Stimulated activated CD8-positive, alpha-beta memory T cell treated with anti-CD3 and anti-CD28 coated beads, Interleukin-15, amount 100 ng/mL, for 1 hour (primary cell): Measurements from ENCODE around the gene CFAP65.

Experiments used
- DNase-seq: peaks from one replicate; pipeline ENCODE4 v3.0.0-alpha.2; 2020; ENCODE audit warnings: low read depth

The CFAP65 gene

DNA sequence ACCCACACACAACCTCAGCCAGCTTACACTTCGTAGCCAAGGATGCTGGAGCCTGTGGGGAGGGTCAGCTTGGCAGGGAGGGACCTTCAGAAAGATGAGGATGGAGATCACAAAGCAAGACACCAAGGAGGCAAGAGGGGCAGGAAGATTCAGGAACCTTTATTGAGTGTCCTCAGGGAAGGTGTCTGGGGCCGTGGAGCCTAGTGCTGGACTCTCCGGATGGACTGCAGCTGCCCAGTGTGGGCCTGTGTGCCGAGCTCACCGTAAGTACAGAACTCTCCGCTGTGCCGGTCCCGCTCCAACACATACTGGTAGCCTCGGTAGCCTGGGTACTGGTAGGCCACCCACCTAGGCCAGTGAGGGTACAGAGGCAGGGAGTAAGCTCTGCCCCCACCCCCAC is 51.3 kb downstream of the CFAP65 start:
- DNase-seq: no peak

DNA sequence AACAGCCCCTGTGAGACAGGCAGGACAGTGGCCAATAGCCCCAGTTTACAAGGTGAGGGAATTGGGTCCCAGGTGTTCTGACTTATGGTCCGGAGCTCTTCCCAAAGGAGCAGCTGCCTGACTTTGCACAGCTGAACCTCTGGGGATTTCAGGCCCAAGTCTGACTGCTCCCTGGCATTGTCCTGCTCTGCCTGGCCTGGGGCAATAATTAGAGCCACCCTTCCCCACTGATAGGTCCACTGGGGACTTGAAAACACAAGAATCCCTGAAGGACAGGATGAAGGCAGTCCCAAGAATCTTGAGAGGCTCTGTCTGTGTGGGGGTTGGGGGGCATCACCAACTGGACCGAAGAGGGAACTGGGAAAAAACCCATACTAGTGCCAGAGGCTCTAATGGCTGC is 52.7 kb downstream of the CFAP65 start:
- no peak for DNase-seq

DNA sequence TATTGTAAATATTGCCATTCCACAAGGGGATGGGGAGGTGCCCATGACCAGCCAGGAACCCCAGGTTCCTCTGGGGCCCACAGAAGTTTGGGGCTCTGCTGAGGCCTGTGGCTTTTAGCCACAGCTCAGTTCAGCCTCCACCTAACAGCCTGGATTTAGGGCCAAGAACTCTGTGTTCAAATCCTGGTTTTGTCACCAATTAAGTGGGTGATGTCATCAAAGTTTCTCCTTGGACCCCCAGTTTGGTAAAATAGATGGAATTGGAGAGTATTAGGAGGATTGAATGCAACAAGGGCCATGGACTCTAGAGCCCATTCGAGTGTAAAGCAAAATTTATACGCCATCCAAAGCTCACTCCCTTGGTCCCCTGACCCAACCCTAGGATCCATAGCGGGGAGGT is 53.2 kb downstream of the CFAP65 start:
- DNase-seq: no peak

DNA sequence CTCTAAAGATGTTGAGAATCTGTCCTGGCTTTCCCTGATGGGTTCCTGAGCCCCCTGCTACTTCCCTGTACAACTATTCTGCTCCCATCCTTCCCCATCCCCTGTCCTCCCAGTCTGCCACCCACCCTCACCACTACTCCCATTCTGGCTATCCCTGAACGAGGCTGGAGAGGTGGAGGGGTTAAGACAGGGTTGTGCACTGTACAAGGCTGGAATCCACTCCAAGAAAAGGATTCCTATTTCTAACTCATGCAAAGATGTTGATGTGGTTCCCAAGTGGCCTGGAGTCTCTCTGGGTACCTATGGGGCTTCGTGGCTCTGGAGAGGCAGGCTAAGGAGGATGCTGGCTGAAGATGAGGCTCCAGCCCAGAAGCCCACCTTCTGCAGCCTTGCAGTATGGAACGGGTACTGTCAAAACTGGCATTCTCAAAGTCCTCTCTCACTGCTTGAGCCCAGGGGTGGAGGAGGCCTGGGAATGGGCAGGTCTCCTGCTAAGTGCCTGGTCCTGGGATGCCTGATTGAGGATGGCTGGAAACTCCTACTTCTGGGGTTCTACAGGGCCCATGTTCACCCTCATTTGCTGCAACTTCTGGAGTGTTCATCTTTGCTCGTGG is 55.1 kb downstream of the CFAP65 start:
- DNase-seq: no peak

DNA sequence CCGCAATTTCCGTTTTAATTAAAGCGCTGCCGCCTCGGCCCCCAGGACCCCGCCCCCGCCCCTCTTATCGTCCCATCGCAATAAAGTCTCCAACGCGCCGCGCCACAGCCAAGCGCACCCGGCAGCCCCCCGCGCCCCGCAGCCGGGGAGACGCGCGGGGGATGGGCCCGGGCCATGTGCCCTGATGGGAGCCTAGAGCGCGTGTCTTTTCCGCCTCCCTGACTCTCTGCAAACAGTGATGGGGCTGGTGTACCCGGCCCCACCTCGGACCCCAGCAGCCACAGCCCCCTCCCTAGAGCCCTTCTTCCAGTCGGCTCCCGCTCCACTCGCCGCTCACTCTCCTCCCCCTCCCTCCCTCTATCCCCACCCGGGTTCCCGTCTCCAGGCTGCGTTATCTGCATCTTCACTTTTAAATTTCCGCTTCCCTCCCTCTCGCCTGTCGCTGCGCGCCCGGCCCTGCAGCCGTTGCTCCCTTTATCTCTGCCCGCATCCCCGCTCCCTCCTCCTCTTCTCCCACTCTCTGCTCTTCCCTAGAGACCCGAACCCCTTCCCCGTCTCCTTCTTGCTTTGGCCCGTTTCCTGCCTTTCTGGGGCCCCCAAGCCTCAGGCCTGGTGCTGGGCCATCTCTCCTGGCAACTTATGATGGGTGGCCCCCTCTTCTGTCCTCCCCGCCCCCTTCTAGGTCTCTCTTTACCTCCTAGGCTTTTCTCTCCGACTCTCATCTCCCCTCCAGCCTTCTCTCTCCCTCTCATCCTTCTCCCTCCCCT is 55.8 kb downstream of the CFAP65 start:
- no peak for DNase-seq

DNA sequence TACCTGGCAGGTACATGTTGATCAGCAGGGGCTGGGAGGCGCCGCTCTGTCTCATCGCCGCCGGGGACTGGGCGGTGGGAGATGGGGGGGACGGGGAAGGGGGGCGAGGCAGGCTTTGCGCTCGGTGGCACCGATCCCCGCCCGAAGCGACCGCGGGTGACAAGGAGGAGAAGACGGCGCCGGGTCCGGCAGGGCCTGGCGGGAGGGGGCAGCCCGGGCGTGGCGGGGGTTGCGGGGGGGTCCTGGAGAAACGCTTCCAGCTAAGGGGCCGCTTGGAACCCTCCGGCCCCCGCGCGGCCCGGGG is 56.3 kb downstream of the CFAP65 start, which contains the start of gene FEV:
TSS of gene FEV (minus strand) at position 164 of the 304 bp plus-strand sequence. CDS start at position 55, 109 bp downstream.
- DNase-seq: no peak

DNA sequence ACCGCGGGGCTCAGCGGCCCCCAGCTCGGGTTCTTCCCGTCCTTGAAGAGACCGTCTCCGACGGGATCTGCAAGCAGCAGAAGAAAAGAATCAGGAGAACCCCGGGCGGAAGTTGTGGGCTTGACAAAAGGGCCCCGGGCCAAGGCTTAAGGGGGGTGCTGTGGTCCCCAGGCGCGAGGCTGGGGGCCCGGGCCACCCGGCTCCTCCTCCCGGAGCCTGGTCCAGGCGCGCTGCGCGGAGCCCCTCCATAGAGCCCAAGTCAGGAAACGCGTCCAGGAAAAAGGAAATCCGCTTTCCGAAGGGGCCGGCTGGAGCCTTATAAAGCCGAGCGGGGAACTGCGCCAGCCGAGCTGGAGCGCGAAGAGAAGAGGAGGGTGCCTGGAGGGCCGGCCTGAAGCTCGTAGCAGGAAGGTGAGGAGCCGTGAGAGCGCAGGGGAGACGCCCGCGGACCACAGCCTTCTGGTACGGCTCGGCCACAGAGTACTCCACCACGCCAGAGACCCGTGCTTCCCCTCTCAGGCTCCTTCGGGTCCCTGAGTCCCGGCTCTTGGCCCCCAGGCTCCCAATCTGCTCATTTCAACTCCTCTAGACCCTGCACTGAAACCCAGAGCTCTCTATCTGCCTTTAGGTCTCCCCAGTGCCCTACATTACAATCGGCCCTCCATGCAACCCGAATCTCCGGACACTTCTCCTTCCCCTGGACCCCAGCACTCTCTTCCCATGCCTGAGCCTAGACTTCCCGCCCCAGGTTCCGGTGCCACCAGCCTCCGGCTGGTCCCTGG is 56.9 kb downstream of the CFAP65 start:
- no peak for DNase-seq

DNA sequence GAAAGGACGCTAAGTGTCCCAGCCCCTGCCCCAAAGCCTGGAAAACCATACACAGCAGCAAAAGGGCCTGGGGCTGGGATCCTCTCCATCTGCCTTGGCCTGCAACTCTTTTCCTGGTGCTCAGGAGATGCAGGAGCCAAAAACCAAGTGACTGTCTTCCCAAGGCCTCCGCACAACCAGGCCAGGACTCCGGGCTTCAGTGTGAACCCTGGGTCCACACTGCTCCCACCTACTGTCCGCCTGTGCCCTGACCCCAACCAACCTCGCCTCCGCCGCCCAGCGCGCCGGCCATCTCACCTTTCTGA is 57.4 kb downstream of the CFAP65 start:
- DNase-seq: no peak

DNA sequence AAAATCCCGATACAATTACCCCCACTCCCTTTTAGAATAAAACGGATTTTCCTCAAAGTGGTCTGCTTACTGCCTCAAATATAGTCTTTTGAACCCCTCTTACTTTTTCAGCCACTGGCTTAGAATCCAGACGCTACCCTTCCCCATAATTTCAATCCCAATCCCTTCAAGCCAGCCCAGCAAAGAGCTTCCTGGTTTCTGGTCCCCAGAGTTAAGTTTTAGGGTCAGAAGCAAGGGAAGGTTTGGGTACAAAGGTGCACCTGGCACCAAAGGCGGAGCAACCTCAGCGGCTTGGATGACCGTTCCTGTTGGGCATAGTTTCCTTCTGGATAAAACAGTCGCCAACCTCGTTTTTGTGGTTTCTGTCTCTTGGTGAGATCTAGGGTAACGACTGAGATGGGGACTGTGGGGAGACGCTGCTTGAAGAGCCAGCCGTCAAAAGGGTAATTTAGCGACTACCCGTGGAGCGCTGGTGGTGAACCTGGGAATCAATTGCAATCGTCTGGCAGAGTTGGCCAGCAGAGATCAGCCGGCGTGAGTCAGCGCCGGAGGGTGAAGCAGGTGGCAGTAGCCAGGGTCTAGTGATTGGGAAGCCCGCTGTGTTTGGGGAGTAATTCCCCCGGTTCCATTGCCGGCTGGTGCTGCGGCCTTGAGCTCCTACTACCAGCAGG is 57.9 kb downstream of the CFAP65 start:
- DNase-seq: no peak

DNA sequence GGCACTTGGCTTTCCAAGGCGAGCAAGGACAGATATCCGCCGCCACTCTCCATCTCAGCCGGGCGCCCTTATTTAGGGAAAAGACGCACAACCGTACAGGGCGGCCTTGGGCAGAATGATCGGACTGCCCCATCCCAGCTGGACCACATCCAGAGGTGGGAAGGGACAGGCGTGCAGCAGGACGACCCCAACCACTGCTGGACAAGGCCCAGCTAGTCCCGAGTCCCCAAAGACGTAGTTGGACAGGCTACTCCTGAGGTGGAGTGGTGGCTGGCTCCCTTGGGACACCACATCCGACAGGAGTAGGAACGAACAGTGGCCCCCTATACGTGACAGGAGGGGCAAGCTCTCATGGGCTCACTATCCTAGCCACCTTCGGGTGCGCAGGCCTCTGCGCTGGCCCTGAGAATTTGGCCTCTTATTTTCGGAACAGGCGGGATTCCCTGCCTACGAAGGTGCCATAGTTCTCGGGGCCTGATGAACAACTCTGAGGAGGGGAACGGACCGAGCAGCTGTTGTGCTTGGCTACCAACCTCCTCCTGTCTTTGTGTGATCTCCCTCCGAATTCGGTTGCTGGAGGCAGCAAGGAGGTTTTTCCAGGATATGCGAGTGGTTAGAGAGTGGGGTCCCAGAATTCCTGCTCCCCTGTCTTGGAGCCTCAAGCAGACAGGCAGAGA is 58.6 kb downstream of the CFAP65 start:
- no peak for DNase-seq

DNA sequence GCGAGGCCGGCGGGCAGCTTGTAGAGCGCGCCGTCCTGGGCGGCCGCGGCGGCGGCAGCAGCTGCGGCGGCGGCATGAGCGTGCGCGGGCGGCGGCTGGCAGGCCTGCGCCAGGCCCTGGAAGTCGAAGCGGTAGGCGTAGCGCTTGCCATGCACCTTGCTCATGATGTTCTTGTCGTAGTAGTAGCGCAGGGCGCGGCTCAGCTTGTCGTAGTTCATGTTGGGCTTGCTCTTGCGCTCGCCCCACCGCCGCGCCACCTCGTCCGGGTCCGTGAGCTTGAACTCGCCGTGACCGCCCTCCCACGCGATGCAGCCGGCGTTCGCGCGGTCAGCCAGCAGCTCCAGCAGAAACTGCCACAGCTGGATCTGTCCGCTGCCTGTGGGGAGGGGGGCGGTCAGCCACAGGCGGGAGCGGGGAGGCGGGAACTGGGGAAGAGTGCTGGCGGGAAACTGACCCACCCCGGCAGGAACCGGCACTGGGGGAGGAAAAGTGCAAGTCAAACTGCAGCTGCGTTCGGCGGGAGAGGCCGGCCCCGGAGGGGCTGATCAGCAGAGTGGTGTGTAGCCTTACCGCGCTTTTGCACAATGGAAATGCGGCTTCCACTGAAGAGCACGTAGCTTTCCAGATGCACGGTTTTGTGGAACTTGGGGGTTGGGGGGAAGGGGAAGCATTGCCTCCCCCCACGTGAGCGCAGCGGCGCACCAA is 59.3 kb downstream of the CFAP65 start:
- DNase-seq: no peak

DNA sequence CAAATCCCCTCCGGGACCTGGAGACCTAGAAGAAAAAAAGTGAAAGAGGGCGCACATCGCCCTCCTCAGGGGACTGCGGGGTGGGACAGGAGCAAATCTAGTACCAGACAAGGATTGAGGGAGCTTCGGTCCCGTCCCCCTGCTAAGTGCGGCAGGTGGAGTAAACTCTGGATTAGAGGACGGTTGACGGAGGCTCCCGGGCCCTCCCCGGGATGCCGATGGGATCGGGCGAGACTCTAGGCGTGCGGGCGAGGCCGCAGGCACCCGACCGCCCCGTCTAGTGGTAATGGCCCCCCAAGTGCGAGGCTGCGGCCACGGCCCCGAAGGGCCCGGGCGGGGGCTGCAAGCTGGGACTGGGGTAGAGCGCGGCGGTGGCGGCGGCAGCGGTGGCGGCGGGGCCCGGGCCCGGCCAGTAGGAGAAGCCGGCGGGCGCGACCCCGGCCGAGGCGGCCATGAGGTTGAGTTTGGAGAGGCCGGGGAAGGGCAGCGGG is 59.9 kb downstream of the CFAP65 start:
- no peak for DNase-seq

DNA sequence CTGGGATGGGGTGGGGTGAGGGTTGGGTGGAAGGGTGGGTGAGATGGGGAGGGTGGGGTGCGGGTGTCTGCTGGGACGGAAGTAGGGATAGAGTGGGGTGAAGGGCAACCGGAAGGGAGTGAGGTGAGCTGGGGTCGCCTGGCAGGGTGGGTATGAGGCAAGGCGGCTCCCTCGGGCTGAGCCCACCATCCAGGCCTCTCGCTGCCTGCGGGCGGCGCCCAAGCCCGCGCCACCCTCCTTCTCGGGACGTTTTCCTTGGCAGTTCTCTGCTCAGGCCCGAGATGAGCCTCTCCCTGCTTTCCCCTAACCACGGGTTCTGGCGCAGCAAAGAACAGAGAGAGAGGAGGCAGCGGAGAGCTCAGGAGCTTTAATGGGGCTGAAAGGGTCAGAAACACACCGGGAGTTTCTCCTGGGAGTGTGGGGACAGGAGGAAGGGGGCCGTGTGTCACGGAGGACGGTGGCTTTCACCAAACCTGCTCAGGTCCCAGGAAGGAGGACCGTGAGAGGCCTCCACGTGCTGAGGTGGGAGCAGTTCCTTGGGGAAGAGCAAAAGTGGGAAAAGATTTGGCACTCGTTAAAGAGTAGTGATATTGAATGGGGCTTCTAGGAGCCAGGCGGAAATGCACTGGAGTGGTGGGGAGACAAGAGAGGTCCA is 60.5 kb downstream of the CFAP65 start:
- DNase-seq: no peak

DNA sequence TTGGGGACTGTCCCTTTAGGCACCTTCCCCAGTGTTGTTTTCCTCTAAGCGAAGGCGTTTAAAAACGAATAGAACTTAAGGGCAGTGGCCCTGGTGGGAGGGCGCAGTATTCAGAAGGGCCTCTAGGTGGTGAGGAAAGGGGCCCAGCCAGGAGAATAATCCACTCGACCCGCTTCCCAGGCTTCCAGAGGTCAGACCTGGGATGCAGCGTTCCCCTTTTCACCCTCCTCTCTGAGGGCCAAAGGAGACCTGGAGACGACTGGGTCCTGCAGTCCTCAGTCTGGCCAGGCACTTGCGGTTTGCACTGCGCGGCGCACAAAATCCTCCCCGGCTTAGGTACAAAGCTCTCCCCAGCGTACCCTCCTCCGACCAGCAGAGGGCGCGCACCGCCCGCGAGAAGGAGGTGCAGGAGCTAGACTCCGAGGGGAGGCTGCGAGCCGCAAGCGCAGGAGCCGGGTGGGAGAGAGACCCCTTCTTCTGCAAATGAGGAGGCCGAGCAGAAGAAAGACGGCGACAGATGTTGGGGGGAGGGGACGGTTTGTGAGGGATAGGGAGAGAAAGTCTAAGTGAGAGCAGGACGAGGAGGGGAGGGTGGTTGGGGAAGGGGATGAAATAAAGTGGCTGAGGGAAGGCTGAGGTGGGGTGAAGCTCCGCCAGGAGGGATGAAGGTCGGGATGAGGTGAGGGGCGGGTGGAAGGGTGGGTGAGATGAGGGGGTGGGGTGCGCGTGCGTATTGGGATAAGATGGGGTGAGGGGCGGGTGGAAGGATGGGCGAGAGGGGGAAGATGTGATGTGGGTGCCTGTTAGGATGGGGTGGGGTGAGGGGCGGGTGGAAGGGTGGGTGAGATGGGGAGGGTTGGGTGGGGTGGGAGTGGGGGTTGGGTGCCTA is 61.2 kb downstream of the CFAP65 start:
- peak; percentile 74 for DNase-seq

DNA sequence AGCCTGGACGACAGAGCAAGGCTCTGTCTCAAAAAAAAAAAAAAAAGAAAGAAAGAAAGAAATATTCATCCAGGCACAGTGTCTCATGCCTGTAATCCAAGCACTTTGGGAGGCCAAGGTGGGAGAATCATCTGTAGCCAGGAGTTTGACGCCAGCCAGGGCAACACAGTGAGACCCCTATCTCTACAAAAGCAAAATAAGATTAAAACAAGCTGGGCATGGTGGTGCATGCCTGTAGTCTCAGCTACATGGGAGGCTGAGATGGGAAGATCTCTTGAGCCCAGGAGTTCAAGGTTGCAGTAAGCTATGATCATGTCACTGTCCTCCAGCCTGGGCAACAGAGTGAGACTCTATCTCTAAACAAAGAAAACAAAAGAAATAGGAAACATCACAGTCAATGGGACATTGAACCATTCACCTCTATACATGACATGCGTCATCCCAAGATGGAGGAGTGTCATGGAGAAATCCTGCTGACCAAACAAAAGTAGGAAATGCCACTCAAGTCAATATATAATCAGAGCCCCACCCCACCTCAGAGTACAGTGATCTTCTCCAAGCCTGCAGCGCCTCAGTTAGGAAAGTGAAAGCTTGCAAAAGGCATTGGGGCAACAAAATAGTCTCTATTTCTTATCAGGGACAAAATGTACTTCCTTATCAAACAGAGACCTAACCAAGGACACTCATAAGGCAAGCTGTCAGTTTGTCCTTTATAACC is 66.1 kb downstream of the CFAP65 start:
- no peak for DNase-seq

DNA sequence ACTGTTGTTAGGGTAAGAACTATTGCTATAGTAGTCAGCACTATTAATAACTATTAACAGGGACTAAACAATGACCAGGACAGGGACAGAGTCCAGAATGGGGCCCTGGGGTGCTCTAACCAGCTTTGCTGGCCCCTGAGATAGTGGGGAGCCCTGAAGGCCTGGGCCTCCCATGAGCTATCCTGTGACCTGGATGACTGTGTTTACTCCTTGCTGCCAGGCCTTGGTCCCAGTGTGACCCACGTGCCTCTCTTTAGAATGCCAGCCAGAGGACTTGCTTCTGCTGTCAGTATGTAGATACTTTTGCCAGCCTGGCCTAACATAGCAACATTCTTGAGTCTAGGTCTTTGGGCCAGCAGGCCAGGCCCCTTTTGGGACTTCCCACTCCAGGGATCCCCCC is 70.4 kb downstream of the CFAP65 start:
- DNase-seq: no peak

DNA sequence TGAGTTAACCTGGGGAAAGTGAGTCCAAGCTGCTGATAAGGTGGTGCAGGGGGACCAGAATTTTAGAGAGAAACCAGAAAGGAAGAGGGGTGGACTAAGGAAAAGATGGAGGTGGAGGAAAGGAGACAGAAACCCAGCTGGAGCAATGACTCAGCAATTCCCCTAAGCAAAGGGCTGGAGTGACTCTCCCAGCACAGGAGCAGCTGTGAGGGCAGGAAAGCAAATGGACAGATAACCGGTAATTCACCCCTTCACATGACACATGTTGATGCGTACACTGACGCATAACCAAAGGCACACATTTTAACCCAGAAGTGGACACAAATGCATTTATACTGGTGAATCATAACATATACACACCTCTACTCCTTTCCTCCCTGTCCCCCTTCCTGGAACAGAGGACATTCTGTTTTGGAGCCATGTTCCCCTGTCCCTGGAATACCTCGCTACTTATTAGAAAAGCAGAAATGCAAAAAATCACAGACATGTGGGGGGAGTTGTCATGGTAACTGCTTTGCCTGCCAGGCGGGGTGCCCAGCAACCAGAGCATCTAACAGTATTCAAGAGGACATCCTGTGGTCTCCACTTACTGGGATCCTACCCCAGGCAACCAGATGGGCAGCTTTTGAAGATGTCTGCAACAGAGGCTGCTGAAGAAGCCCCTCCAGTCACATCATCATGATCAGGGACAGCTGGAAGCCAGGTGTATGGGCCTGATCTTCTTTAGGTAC is 77.1 kb downstream of the CFAP65 start:
- no peak for DNase-seq

DNA sequence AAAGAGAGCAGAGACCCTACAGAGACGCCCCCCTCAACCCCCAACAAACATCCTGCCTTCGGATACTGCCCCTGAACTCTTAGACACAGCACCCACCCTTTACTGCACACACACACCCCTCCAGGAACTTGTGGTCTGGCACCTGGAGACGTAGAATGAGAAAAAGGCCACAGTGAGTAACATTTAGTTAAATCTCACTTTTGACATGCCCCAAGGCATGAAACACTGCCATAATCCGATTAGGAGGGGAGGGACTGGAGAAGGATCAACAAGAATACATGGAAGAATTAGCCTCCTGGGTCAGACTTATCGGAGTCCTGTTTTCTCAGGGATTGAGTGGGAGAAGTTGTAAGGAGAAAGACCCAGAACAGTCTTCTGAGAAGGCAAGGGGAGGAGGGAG is 77.7 kb downstream of the CFAP65 start:
- no peak for DNase-seq
